Measurements from ENCODE around the gene C12orf75.
"Not testable (repeated sequence)": the region's sequence is repeated elsewhere in the genome, so short reads cannot be mapped to it uniquely, and the experiment has no call there.

The C12orf75 gene

GRCh38 chr12:105310476-105311085, 19.9 kb upstream of the C12orf75 start:
- DNase-seq: not testable (repeated sequence)

- not testable (repeated sequence) for DNase-seq
These were observed 18.6 kb upstream of the C12orf75 start for GRCh38 chr12:105311936-105312335.

- not testable (repeated sequence) for DNase-seq
These were observed 16.7 kb upstream of the C12orf75 start for GRCh38 chr12:105313755-105314154.

- DNase-seq: no peak
These were observed 15.4 kb upstream of the C12orf75 start for GRCh38 chr12:105315130-105315529.

GRCh38 chr12:105315726-105316125, 14.8 kb upstream of the C12orf75 start:
- DNase-seq: no peak

GRCh38 chr12:105316931-105317852, 13.3 kb upstream of the C12orf75 start:
- no peak for DNase-seq

GRCh38 chr12:105317942-105318621, 12.4 kb upstream of the C12orf75 start:
- no peak for DNase-seq

- no peak for DNase-seq
These were observed 11.6 kb upstream of the C12orf75 start for GRCh38 chr12:105318651-105319483.

- DNase-seq: no peak
These were observed 10.7 kb upstream of the C12orf75 start for GRCh38 chr12:105319691-105320209.

- DNase-seq: no peak
These were observed 9.4 kb upstream of the C12orf75 start for GRCh38 chr12:105321125-105321524.

GRCh38 chr12:105322070-105322469, 8.4 kb upstream of the C12orf75 start:
- no peak for DNase-seq

GRCh38 chr12:105324704-105325103, 5.8 kb upstream of the C12orf75 start:
- DNase-seq: no peak

GRCh38 chr12:105325117-105325516, 5.4 kb upstream of the C12orf75 start:
- no peak for DNase-seq

- no peak for DNase-seq
These were observed 587 bp upstream of the C12orf75 start for GRCh38 chr12:105329926-105330282.

- DNase-seq: peak in 1 of 2 donors; percentile 24
These were observed 677 bp downstream of the C12orf75 start for GRCh38 chr12:105330931-105331804.

GRCh38 chr12:105331805-105332251, 1.3 kb downstream of the C12orf75 start:
- no peak for DNase-seq

- DNase-seq: not testable (repeated sequence)
These were observed 1.8 kb downstream of the C12orf75 start for GRCh38 chr12:105332286-105332685.

GRCh38 chr12:105332925-105333324, 2.4 kb downstream of the C12orf75 start:
- no peak for DNase-seq

GRCh38 chr12:105334001-105334400, 3.5 kb downstream of the C12orf75 start:
- DNase-seq: no peak

GRCh38 chr12:105334582-105334981, 4.1 kb downstream of the C12orf75 start:
- no peak for DNase-seq

- no peak for DNase-seq
These were observed 5.4 kb downstream of the C12orf75 start for GRCh38 chr12:105335856-105336255.
